Suppressor macrophage (primary cell): ENCODE results near the gene GPC6.

Experiments used
- DNase-seq, 4 experiments: peaks; one replicate each; pipeline ENCODE4 v3.0.0-alpha.2; 2020 to 2022

The GPC6 gene

GRCh38 chr13:93946994-93947393 lies 720.4 kb downstream of the GPC6 start:
- DNase-seq, result no peak

- no peak for DNase-seq
Observed at GRCh38 chr13:93947651-93948050, 721.0 kb downstream of the GPC6 start.

GRCh38 chr13:93948162-93948922 lies 721.7 kb downstream of the GPC6 start:
- DNase-seq, result no peak

DNA sequence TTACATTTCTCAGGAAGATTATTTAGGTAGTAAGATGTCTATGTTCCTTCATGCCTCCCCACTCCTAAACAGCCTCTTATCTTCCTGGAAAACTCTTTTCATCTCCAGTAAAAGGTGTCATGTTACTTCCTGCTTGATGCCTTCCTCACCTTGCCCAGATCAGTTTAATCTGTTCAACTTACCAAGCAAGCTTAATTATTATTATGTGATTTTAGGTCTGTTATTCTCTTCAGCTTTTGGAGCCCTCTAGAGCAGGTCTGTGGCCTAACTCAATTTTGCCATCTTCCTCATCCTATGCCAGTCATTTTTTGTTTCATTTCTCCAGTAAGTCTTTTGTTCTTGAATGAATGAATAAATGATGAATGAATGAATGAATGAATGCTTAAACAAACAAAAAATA lies 724.5 kb downstream of the GPC6 start:
- DNase-seq, result no peak

DNA sequence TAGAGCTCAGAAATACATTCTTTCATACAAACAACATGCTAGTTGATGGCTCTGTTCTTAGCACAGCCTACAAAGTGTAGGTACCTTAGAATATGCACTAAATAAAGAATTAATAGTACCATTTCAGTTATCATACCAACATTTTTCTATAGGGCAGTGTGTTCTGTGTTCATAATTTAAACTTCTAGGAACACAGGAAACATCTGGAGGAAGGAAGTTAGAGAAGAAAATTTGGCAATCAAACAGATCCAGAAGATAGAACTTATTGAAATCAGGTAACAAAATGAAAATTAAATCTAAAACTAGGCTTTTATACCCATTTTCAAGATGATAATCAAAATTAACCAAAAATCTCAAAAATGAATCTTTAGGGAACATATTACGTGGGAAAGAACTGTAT lies 725.3 kb downstream of the GPC6 start:
- DNase-seq, result no peak

DNA sequence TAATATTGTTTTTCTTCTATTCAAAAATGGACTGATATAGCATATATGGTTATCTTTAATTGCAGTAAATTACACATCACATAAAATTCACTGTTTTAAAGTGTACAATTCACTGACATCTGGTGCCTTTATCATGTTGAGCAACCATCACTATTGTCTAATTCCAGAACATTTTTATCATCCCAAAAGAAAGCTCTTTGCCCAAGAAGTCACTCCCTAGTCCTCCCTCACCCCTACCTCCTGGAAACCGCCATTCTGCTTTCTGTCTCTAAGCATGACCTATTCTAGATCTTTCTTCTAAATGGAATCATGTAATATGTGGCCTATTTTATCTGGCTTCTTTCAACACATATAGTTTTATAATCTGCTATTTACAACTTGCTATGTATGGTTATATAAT lies 727.2 kb downstream of the GPC6 start:
- no peak for DNase-seq

DNA sequence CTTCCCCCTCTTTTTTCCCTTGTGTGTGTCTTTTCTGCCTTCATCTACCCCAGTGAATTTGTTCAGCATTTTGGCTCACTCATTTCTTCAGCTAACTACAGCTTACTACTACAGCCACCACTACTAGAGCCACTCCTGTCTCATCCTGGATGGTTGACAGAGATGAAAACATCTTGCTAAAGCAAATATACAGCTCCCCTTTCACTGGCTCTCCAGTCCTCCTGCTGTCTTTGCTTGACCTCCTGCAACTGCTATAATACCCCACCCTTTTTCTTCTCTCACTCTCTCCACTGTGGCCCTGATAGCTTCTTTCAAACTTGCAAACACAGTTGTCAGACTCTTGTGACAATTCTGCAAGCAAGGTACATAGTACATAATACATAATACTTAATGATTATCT lies 729.3 kb downstream of the GPC6 start:
- DNase-seq, result no peak

- DNase-seq, result no peak
Observed at GRCh38 chr13:93956426-93956825, 729.8 kb downstream of the GPC6 start.

DNA sequence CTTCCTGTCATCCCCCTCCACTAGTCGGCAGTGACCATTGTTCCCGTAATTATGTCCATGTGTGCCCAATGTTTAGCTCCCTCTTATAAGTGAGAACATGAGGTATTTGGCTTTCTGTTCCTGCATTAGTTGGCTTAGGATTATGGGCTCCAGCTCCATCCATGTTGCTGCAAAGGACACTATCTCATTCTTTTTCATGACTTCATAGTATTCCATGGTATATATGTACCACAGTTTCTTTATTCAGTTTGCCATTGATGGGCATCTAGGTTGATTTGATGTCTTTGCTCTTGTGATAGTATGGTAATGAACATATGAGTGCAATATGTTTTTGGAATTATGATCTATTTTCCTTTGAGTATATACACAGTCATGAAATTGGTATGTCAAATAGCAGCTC lies 730.8 kb downstream of the GPC6 start:
- DNase-seq, result no peak

DNA sequence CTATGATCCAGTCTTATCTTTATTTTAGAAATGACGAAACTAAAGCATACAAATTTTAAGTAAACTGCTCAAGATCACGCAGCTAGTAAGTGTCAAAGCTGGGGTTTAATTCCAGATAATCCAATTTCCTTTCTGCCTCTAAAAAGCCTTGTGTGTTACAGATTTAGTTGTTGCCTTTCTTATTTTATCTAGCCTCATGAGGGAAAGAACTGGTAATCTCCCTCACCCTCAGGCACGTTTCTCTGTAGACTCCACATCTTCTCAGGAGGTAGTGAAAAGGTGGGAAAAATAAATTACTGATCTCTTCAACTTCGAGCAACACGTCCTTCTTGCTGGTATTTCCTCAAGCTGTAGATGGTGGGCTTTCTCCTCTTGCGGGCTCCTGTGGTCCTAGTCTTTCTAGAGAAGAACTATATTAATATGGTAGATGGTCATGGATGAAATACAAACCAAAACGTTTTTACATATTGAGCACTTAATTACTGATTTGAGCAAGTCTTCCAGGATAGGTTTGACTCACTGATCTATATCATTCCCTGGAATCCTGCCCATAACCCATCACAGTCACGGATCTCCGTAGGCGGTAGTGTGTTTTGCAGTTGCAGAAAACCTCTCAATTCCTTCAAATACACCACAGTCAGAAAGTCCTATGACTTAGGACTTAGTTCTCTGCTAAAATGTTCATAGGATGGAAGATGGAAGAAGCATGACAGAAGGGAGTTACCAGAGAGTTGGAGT lies 733.4 kb downstream of the GPC6 start:
- no peak for DNase-seq

- DNase-seq, result no peak
Observed at GRCh38 chr13:93963266-93964145, 736.9 kb downstream of the GPC6 start.

DNA sequence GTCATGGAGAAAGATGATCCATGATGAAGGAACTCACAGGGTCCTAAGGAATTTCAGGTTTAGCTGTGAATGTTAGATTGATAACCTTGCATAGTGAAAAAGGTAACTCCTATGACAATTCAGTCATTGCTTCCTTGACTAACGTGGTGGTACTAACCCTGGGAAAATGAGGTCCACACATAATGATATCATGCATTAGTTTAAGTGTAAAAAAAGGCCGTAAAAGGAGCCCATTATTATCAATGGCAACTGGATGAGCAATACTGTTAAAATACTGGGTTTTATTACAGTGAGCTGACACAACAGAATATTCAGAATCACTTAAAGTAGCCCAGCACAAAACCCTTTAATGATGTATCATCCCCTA lies 737.5 kb downstream of the GPC6 start:
- DNase-seq, result no peak

- DNase-seq, result no peak
Observed at GRCh38 chr13:93965587-93965986, 739.0 kb downstream of the GPC6 start.

DNA sequence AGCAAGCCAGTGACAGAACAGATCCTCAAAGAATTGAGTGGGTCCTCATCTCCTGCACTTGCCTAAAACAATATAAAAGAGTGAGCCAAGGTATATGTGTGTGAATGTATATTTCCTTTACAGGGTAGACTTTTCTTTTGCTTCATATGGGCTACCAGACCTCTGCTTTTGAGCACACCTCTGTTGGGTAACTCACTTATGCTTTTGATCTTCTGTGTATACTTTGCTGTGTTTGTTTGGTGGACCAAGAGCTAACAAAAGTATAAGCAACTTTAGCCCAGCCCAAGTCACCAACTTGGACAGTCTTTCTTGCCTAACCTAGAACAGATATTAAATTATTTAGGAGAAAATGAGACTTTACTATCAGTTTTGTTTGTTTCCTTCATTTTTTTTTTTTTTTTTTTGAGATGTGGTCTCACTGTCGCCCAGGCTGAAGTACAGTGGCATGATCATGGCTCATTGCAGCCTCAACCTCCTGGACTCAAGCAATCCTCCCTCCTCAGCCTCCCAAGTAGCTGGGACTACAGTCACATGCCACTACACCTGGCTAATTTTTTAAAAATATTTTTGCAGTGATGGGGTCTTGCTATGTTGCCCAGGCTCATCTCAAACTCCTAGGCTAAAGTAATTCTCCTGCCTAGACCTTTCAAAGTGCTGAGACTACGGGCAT lies 739.8 kb downstream of the GPC6 start:
- no peak for DNase-seq

DNA sequence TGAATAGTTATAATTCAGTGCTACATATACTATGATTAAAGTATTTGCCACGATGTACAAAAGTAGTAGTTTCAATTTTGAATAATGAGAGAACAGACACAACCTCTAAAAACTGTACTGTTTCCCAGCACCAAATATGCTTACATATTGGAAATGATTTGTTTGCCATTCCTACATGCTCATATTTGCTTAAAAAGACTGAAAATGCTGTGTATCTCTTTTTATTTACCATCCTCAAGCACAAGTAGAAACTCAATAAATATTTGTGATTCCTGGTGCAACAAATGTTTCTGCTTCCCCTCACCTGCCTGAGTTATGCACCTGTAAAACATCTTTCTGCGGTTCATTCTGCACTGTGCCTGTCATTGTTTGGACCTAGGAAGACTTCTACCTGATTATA lies 740.7 kb downstream of the GPC6 start:
- no peak for DNase-seq

DNA sequence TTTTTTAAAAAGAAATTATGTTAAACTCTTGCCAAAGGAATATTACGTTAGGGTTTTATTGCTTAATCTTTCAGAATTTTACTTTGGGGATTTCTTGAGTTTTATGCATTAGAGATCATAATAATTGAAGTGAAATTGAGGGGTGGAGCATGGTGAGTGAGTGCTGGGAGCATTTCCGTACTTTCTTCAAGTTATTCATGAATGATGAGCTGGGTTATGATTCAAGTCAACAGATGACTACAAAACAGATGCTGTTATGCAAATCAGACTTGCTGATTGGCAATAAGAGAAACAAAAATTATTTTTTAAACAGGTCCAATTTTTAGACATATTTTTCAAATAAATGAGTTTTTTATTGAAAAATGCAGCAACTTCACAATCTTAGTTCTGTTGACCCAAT lies 748.6 kb downstream of the GPC6 start:
- no peak for DNase-seq

GRCh38 chr13:93976528-93976927 lies 749.9 kb downstream of the GPC6 start:
- no peak for DNase-seq

- DNase-seq, result no peak
Observed at GRCh38 chr13:93977986-93978385, 751.4 kb downstream of the GPC6 start.

GRCh38 chr13:93981426-93981977 lies 754.9 kb downstream of the GPC6 start:
- no peak for DNase-seq

GRCh38 chr13:93982179-93982918 lies 755.7 kb downstream of the GPC6 start:
- DNase-seq, result no peak

- no peak for DNase-seq
Observed at GRCh38 chr13:93984052-93984451, 757.4 kb downstream of the GPC6 start.

DNA sequence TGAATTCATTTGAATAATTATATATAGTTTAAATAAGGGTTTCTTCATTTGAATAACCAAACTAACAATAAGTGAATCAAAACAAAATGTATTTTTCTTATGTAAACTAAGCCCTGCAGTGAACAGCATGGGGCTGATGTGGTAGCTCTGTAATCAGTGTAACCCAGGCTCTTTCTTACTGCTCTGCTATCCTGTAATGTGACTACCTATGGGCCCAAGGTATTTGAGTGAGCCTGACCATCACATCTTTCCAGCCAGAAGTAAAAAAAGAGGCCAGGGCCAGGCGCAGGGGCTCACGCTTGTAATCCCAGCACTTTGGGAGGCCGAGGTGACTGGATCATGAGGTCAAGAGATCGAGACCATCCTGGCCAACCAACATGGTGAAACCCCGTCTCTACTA lies 758.3 kb downstream of the GPC6 start:
- DNase-seq, result no peak
